Naive B cell (primary cell): ENCODE results near the gene TAF6. TPM values are rescaled to one million over a fixed set of nuclear protein-coding genes. Genes with fewer than 3 reads are reported as not detected.

Experiments used
- ATAC-seq, 2 donors: fragments of 150-1000 bp; cut with Tn5 transposase; 2 replicates each; pipeline ENCODE4 v1.10.0; 2021; ENCODE audit warnings: low read depth in 2 of 2, mild to moderate bottlenecking in 2 of 2, moderate library complexity in 2 of 2
- DNase-seq: peaks from one replicate; pipeline ENCODE4 v3.0.0; 2022
- H3K27ac Mint-ChIP-seq, 6 donors: one replicate each; pipeline ENCODE4 v1.8.0; 2020 to 2022; ENCODE audit warnings: mild to moderate bottlenecking in 6 of 6, mixed read lengths in 6 of 6, moderate library complexity in 5 of 6, inconsistent platforms in 2 of 6
- H3K27me3 Mint-ChIP-seq, 3 donors: one replicate each; pipeline ENCODE4 v1.8.0; 2021 to 2022; ENCODE audit warnings: mixed read lengths in 3 of 3, mild to moderate bottlenecking in 1 of 3
- H3K36me3 Mint-ChIP-seq, 2 donors: one replicate each; pipeline ENCODE4 v1.8.0; 2020 to 2022; ENCODE audit warnings: mixed read lengths in 2 of 2, inconsistent platforms in 1 of 2, mild to moderate bottlenecking in 1 of 2
- H3K4me1 Mint-ChIP-seq, 3 donors: one replicate each; pipeline ENCODE4 v1.8.0; 2020 to 2022; ENCODE audit warnings: mixed read lengths in 3 of 3, inconsistent platforms in 1 of 3, mild to moderate bottlenecking in 1 of 3, moderate library complexity in 1 of 3
- H3K4me3 Mint-ChIP-seq, 8 donors: one replicate each; pipeline ENCODE4 v1.8.0; 2020 to 2022; ENCODE audit warnings: mild to moderate bottlenecking in 8 of 8, mixed read lengths in 8 of 8, moderate library complexity in 8 of 8, inconsistent platforms in 2 of 8
- H3K9me3 Mint-ChIP-seq, 7 donors: one replicate each; pipeline ENCODE4 v1.8.0; 2020 to 2022; ENCODE audit warnings: mixed read lengths in 7 of 7, mild to moderate bottlenecking in 5 of 7, inconsistent platforms in 2 of 7, moderate library complexity in 1 of 7
- polyA plus RNA-seq, 6 donors: library from polyadenylated mRNA; unstranded; fragments of 300-500 nt; fragmentation: Illumina TruSeq; gene quantifications; one replicate each; pipeline ENCODE4 v1.2.3, GENCODE V29; 2021; ENCODE audit warnings: low read depth in 6 of 6

The TAF6 gene
- polyA plus RNA-seq, 6 donors from 2014 or later = 16.8 to 32.2 (median 21.6) TPM

GRCh38 chr7:100059251-100059739 lies 59.9 kb downstream of the TAF6 start:
- ATAC-seq (no peak), DNase-seq (no peak)
- Mint-ChIP-seq H3K27me3 (no peaks in the 10 kb centered on the region), H3K36me3 (peaks cover 7 to 13% of the 10 kb centered on the region in 2 donors), H3K27ac (no peak overlapping the region), H3K9me3 (no peaks in the 10 kb centered on the region), H3K4me3 (no peak overlapping the region), H3K4me1 (peaks cover 2 to 11% (median 4%) of the 10 kb centered on the region in 3 donors)

Other genes with a start within 250 kb of the TAF6 start
- not detected for gene OR2AE1, start 242.3 kb downstream of the TAF6 start, polyA plus RNA-seq
- gene TRIM4, start 199.8 kb downstream of the TAF6 start, polyA plus RNA-seq = 10 to 100 TPM; 12.6 to 39.2 (median 23.1) TPM
- not detected for gene GJC3, start 189.7 kb downstream of the TAF6 start, polyA plus RNA-seq
- not detected for gene AZGP1, start 143.3 kb downstream of the TAF6 start, polyA plus RNA-seq
- 10 to 100 TPM; 14.7 to 54.3 (median 36.7) TPM for gene ZKSCAN1, start 103.8 kb downstream of the TAF6 start, polyA plus RNA-seq
- 1 to 10 TPM; 4.7 to 9.8 (median 5.7) TPM for gene ZSCAN21, start 69.6 kb downstream of the TAF6 start, polyA plus RNA-seq
- gene ZNF3, start 37.6 kb downstream of the TAF6 start, polyA plus RNA-seq = 10 to 100 TPM; 14.6 to 34.4 (median 21.8) TPM
- gene COPS6, start 30.4 kb downstream of the TAF6 start, polyA plus RNA-seq = 100 to 1,000 TPM; 109 to 249 (median 128) TPM
- gene MCM7, start 18.0 kb downstream of the TAF6 start, polyA plus RNA-seq = 10 to 100 TPM; 39.0 to 59.9 (median 47.1) TPM
- 1 to 10 TPM; 3.3 to 6.8 (median 5.6) TPM for gene AP4M1, start 17.7 kb downstream of the TAF6 start, polyA plus RNA-seq
- gene CNPY4, start 276 bp upstream of the TAF6 start, polyA plus RNA-seq = 1 to 10 TPM in 5 of 6 donors, not detected in 1; 4.9 to 8.6 (median 5.8) TPM
- 1 to 10 TPM; 1.7 to 4.2 (median 2.4) TPM for gene MBLAC1, start 7.6 kb upstream of the TAF6 start, polyA plus RNA-seq
- gene LAMTOR4, start 29.6 kb upstream of the TAF6 start, polyA plus RNA-seq = 100 to 1,000 TPM; 407 to 579 (median 480) TPM
- 1 to 10 TPM; 2.0 to 9.1 (median 3.3) TPM for gene TRAPPC14, start 39.4 kb upstream of the TAF6 start, polyA plus RNA-seq
- gene GAL3ST4, start 49.3 kb upstream of the TAF6 start, polyA plus RNA-seq = under 1 TPM in 5 of 6 donors, not detected in 1; 0.13 to 0.40 (median 0.23) TPM
- under 1 TPM in 4 of 6 donors, not detected in 2; 0.18 to 0.84 (median 0.28) TPM for gene GPC2, start 58.0 kb upstream of the TAF6 start, polyA plus RNA-seq
- gene STAG3, start 58.6 kb upstream of the TAF6 start, polyA plus RNA-seq = 100 to 1,000 TPM in 5 of 6 donors, 10 to 100 TPM in 1; 97.1 to 221 (median 129) TPM
- 10 to 100 TPM; 37.5 to 67.4 (median 56.4) TPM for gene PVRIG, start 100.6 kb upstream of the TAF6 start, polyA plus RNA-seq
- gene SPDYE3, start 188.3 kb upstream of the TAF6 start, polyA plus RNA-seq = 10 to 100 TPM in 1 of 6 donors, 1 to 10 TPM in 5; 5.0 to 10.3 (median 8.5) TPM
- gene PILRB, start 238.8 kb upstream of the TAF6 start, polyA plus RNA-seq = 10 to 100 TPM in 2 of 6 donors, 1 to 10 TPM in 4; 3.5 to 28.7 (median 7.0) TPM